Measurements from ENCODE around the gene NCAPG2.

- no peak for TF ChIP-seq CTCF (IDR thresholded peaks at IDR 0.05)
- no peak for TF ChIP-seq POLR2A (IDR thresholded peaks at IDR 0.05)
These were observed 26.1 kb upstream of the NCAPG2 start for GRCh38 chr7:158730383-158731346.
